Measurements from ENCODE around the gene OR51S1.

GRCh38 chr11:4862447-4863236 lies 13.6 kb upstream of the OR51S1 start:
- TF ChIP-seq CTCF (IDR thresholded peaks at IDR 0.05) (no peak), POLR2A (IDR thresholded peaks at IDR 0.05) (no peak)

Measured in thyroid gland (tissue), 4 donors.